ENCODE data around the gene SYNRG. TPM values are rescaled to one million over a fixed set of nuclear protein-coding genes. Genes with fewer than 3 reads are reported as not detected.
"Not testable (repeated sequence)": the region's sequence is repeated elsewhere in the genome, so short reads cannot be mapped to it uniquely, and the experiment has no call there.

SYNRG gene
- polyA plus RNA-seq, 1 donor: 30.0 TPM

- DNase-seq: no peak
Measured at GRCh38 chr17:37538981-37539659, 70.1 kb downstream of the SYNRG start.

GRCh38 chr17:37535906-37536305, 73.3 kb downstream of the SYNRG start:
- no peak for DNase-seq

GRCh38 chr17:37532756-37533155, 76.5 kb downstream of the SYNRG start:
- DNase-seq: no peak

GRCh38 chr17:37530420-37530819, 78.8 kb downstream of the SYNRG start:
- DNase-seq: no peak

GRCh38 chr17:37527249-37527851, 81.9 kb downstream of the SYNRG start:
- DNase-seq: peak; percentile 40

GRCh38 chr17:37523715-37524219, 85.5 kb downstream of the SYNRG start:
- no peak for DNase-seq

GRCh38 chr17:37521821-37522220, 87.4 kb downstream of the SYNRG start:
- no peak for DNase-seq

GRCh38 chr17:37520174-37520573, 89.0 kb downstream of the SYNRG start:
- DNase-seq: no peak

- DNase-seq: no peak
Measured at GRCh38 chr17:37519251-37519985, 89.8 kb downstream of the SYNRG start.

GRCh38 chr17:37518826-37519225, 90.4 kb downstream of the SYNRG start:
- no peak for DNase-seq

- no peak for DNase-seq
Measured at GRCh38 chr17:37517881-37518280, 91.3 kb downstream of the SYNRG start.

GRCh38 chr17:37516127-37516571, 93.1 kb downstream of the SYNRG start:
- DNase-seq: no peak

- no peak for DNase-seq
Measured at GRCh38 chr17:37513711-37514110, 95.5 kb downstream of the SYNRG start.

- no peak for DNase-seq
Measured at GRCh38 chr17:37512442-37513068, 96.7 kb downstream of the SYNRG start.

- not testable (repeated sequence) for DNase-seq
Measured at GRCh38 chr17:37511642-37512041, 97.6 kb downstream of the SYNRG start.

- DNase-seq: no peak
Measured at GRCh38 chr17:37510056-37510455, 99.2 kb downstream of the SYNRG start.

- no peak for DNase-seq
Measured at GRCh38 chr17:37507111-37507510, 102.1 kb downstream of the SYNRG start.

- no peak for DNase-seq
Measured at GRCh38 chr17:37506678-37507077, 102.5 kb downstream of the SYNRG start.

GRCh38 chr17:37505333-37505732, 103.9 kb downstream of the SYNRG start:
- DNase-seq: no peak

GRCh38 chr17:37503148-37503547, 106.1 kb downstream of the SYNRG start:
- DNase-seq: no peak

GRCh38 chr17:37502009-37502936, 106.9 kb downstream of the SYNRG start:
- no peak for DNase-seq

GRCh38 chr17:37500378-37500777, 108.8 kb downstream of the SYNRG start:
- DNase-seq: no peak
